ENCODE data around the gene KISS1R.

Gene KISS1R

GRCh38 chr19:917323-918151 is at the start of gene KISS1R:
KISS1R (plus strand) TSS chr19:917333; CDS start chr19:917503, 170 bp downstream.
- Histone ChIP-seq H3K27me3 (replicated peaks; ENCODE audit: control insufficient read depth, insufficient read depth, low read length) (no peaks in the 10 kb centered on the region; the same call in 1 of the 2 replicates), H3K36me3 (ENCODE audit: control insufficient read depth, insufficient read depth, low read length) (no peaks in the 10 kb centered on the region), H3K4me3 (replicated peaks; ENCODE audit: low read depth, low read length) (peak within 1 kb of the TSS; percentile 8; the same call in 1 of the 2 replicates)
- TF ChIP-seq CTCF (IDR thresholded peaks at IDR 0.05; ENCODE audit: insufficient read depth, low read length, poor library complexity, severe bottlenecking) = peak; percentile 64
- DNase-seq (ENCODE audit: extremely low read depth, insufficient read length) = peak; percentile 75

GRCh38 chr19:867855-868457 is 49.2 kb upstream of the KISS1R start:
- Histone ChIP-seq H3K36me3 (ENCODE audit: control insufficient read depth, insufficient read depth, low read length) (peaks cover 11% of the 10 kb centered on the region), H3K27me3 (replicated peaks; ENCODE audit: control insufficient read depth, insufficient read depth, low read length) (no peaks in the 10 kb centered on the region), H3K4me3 (replicated peaks; ENCODE audit: low read depth, low read length) (no peak overlapping the region)
- no peak for DNase-seq (ENCODE audit: extremely low read depth, insufficient read length)
- TF ChIP-seq CTCF (IDR thresholded peaks at IDR 0.05; ENCODE audit: insufficient read depth, low read length, poor library complexity, severe bottlenecking) = no peak

- DNase-seq (ENCODE audit: extremely low read depth, insufficient read length) = no peak
- Histone ChIP-seq H3K27me3 (replicated peaks; ENCODE audit: control insufficient read depth, insufficient read depth, low read length) (no peaks in the 10 kb centered on the region), H3K36me3 (ENCODE audit: control insufficient read depth, insufficient read depth, low read length) (peaks cover 11% of the 10 kb centered on the region), H3K4me3 (replicated peaks; ENCODE audit: low read depth, low read length) (no peak overlapping the region)
- no peak for TF ChIP-seq CTCF (IDR thresholded peaks at IDR 0.05; ENCODE audit: insufficient read depth, low read length, poor library complexity, severe bottlenecking)
These were observed 48.5 kb upstream of the KISS1R start for GRCh38 chr19:868458-869244.

GRCh38 chr19:869245-870177 is 47.6 kb upstream of the KISS1R start:
- peaks cover 11% of the 10 kb centered on the region for H3K36me3 ChIP-seq (ENCODE audit: control insufficient read depth, insufficient read depth, low read length)
- no peak for DNase-seq (ENCODE audit: extremely low read depth, insufficient read length)
- TF ChIP-seq CTCF (IDR thresholded peaks at IDR 0.05; ENCODE audit: insufficient read depth, low read length, poor library complexity, severe bottlenecking) = no peak
- H3K27me3 ChIP-seq (replicated peaks; ENCODE audit: control insufficient read depth, insufficient read depth, low read length) = no peaks in the 10 kb centered on the region
- H3K4me3 ChIP-seq (replicated peaks; ENCODE audit: low read depth, low read length) = no peak overlapping the region

GRCh38 chr19:870314-870713 is 46.8 kb upstream of the KISS1R start:
- no peak for DNase-seq (ENCODE audit: extremely low read depth, insufficient read length)
- TF ChIP-seq CTCF (IDR thresholded peaks at IDR 0.05; ENCODE audit: insufficient read depth, low read length, poor library complexity, severe bottlenecking) = no peak
- H3K27me3 ChIP-seq (replicated peaks; ENCODE audit: control insufficient read depth, insufficient read depth, low read length) = no peaks in the 10 kb centered on the region
- no peak overlapping the region for H3K4me3 ChIP-seq (replicated peaks; ENCODE audit: low read depth, low read length)
- peaks cover 11% of the 10 kb centered on the region for H3K36me3 ChIP-seq (ENCODE audit: control insufficient read depth, insufficient read depth, low read length)
